Measurements from ENCODE around the gene ACTMAP.

Gene ACTMAP

DNA sequence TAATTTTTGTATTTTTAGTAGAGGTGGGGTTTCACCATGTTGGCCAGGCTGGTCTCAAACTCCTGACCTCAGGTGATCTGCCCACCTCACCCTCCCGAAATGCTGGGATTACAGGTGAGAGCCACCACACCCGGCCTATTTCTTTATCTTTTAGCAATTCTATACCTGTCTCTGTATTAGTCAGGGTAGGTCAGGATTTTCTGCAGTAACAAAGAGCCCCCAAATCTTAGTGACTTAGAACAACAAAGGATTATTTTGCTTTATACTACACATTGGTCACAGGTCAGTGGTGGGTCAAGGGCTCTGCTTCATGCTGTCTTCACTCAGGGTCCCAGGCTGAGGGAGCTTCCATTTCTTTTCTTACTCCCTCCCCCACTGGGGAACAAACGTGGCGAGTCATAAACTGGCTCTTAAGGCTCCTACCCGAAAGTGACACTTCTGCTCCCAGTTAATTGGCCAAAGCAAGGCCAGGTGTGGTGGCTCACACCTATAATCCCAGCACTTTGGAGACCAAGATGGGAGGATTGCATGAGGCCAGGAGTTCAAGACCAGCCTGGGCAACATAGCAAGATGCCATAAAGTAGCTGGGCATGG is 26.5 kb downstream of the ACTMAP start:
- TF ChIP-seq CREB5 (CRISPR knock-in tag; IDR thresholded peaks at IDR 0.05; ENCODE audit: low read depth) (no peak), TOX (CRISPR knock-in tag; IDR thresholded peaks at IDR 0.05; ENCODE audit: borderline replicate concordance) (no peak), SNAI2 (CRISPR knock-in tag; IDR thresholded peaks at IDR 0.05) (no peak), ARNTL (CRISPR knock-in tag; IDR thresholded peaks at IDR 0.05; ENCODE audit: borderline replicate concordance, low read depth) (no peak), OSR1 (CRISPR knock-in tag; IDR thresholded peaks at IDR 0.05) (no peak), ZNF565 (CRISPR knock-in tag; conservative IDR thresholded peaks at IDR 0.05; ENCODE audit: low read depth) (no peak)
- ATAC-seq = no peak

DNA sequence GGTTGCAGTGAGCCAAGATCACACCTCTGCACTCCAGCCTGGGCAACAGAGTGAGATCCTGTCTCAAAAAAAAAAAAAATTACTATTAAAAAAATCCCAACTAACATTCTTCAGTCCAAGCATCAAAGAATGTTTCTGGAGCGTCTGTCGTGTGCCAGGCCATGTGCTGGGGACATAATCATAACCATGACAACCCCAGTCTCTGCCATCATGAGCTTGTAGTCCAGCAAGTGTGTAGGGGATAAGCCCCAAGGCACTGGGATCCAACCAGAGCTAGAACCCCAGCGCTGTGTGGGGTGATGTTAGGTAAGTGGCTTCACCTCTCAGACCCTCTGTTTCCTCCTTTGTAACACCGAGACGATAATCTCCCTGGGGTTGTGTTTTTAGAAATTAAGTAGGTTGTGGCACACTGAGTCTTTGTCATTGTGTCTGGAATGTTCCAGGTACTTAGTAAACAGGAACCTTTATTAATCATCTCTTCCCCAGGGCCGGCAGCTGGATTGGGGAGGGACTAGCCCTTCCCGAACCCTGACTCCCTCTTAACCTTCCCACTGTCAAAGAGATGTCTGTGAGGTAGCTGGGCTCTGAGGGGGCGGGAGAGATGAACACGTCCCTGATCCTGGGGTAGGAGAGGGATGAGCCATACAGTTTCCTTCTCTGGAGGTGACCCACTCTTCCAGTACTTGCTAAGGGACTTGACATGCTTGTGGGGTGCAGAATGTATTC is 28.2 kb downstream of the ACTMAP start:
- no peak for TF ChIP-seq OSR1 (CRISPR knock-in tag; IDR thresholded peaks at IDR 0.05)
- TF ChIP-seq, protein P1, sequence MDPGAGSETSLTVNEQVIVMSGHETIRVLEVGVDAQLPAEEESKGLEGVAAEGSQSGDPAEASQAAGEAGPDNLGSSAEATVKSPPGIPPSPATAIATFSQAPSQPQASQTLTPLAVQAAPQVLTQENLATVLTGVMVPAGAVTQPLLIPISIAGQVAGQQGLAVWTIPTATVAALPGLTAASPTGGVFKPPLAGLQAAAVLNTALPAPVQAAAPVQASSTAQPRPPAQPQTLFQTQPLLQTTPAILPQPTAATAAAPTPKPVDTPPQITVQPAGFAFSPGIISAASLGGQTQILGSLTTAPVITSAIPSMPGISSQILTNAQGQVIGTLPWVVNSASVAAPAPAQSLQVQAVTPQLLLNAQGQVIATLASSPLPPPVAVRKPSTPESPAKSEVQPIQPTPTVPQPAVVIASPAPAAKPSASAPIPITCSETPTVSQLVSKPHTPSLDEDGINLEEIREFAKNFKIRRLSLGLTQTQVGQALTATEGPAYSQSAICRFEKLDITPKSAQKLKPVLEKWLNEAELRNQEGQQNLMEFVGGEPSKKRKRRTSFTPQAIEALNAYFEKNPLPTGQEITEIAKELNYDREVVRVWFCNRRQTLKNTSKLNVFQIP (CRISPR knock-in tag; IDR thresholded peaks at IDR 0.05; ENCODE audit: borderline replicate concordance, low read depth) = no peak
- no peak for TF ChIP-seq ZFP3 (CRISPR knock-in tag; IDR thresholded peaks at IDR 0.05)
- no peak for TF ChIP-seq ZC3H10 (CRISPR knock-in tag; IDR thresholded peaks at IDR 0.05)
- no peak for TF ChIP-seq BACH2 (CRISPR knock-in tag; IDR thresholded peaks at IDR 0.05; ENCODE audit: borderline replicate concordance)
- TF ChIP-seq ISL1 (CRISPR knock-in tag; IDR thresholded peaks at IDR 0.05) = no peak
- ATAC-seq = no peak

GRCh38 chr19:40721140-40721486 is 29.2 kb downstream of the ACTMAP start:
- no peak for ATAC-seq
- no peak for TF ChIP-seq BACH2 (CRISPR knock-in tag; IDR thresholded peaks at IDR 0.05; ENCODE audit: borderline replicate concordance)
- no peak for TF ChIP-seq ARNTL (CRISPR knock-in tag; IDR thresholded peaks at IDR 0.05; ENCODE audit: borderline replicate concordance, low read depth)
- TF ChIP-seq SNAI2 (CRISPR knock-in tag; IDR thresholded peaks at IDR 0.05) = no peak
- TF ChIP-seq, protein P2, sequence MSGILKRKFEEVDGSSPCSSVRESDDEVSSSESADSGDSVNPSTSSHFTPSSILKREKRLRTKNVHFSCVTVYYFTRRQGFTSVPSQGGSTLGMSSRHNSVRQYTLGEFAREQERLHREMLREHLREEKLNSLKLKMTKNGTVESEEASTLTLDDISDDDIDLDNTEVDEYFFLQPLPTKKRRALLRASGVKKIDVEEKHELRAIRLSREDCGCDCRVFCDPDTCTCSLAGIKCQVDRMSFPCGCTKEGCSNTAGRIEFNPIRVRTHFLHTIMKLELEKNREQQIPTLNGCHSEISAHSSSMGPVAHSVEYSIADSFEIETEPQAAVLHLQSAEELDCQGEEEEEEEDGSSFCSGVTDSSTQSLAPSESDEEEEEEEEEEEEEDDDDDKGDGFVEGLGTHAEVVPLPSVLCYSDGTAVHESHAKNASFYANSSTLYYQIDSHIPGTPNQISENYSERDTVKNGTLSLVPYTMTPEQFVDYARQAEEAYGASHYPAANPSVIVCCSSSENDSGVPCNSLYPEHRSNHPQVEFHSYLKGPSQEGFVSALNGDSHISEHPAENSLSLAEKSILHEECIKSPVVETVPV (CRISPR knock-in tag; IDR thresholded peaks at IDR 0.05) = no peak
- TF ChIP-seq ZNF8 (CRISPR knock-in tag; IDR thresholded peaks at IDR 0.05) = no peak
- TF ChIP-seq TOX (CRISPR knock-in tag; IDR thresholded peaks at IDR 0.05; ENCODE audit: borderline replicate concordance) = no peak
- no peak for TF ChIP-seq ZFP3 (CRISPR knock-in tag; IDR thresholded peaks at IDR 0.05)
- TF ChIP-seq CSDC2 (CRISPR knock-in tag; IDR thresholded peaks at IDR 0.05) = no peak
- TF ChIP-seq TCF4 (CRISPR knock-in tag; IDR thresholded peaks at IDR 0.05; ENCODE audit: borderline replicate concordance) = no peak
- TF ChIP-seq GLIS3 (CRISPR knock-in tag; IDR thresholded peaks at IDR 0.05) = no peak
- TF ChIP-seq PPARA (CRISPR knock-in tag; IDR thresholded peaks at IDR 0.05; ENCODE audit: borderline replicate concordance) = no peak
- no peak for TF ChIP-seq CREB5 (CRISPR knock-in tag; IDR thresholded peaks at IDR 0.05; ENCODE audit: low read depth)
- TF ChIP-seq, protein P1 (CRISPR knock-in tag; IDR thresholded peaks at IDR 0.05; ENCODE audit: borderline replicate concordance, low read depth) = no peak
- no peak for TF ChIP-seq ZC3H10 (CRISPR knock-in tag; IDR thresholded peaks at IDR 0.05)
- TF ChIP-seq ZFP30 (CRISPR knock-in tag; IDR thresholded peaks at IDR 0.05) = no peak
- no peak for TF ChIP-seq OSR1 (CRISPR knock-in tag; IDR thresholded peaks at IDR 0.05)

DNA sequence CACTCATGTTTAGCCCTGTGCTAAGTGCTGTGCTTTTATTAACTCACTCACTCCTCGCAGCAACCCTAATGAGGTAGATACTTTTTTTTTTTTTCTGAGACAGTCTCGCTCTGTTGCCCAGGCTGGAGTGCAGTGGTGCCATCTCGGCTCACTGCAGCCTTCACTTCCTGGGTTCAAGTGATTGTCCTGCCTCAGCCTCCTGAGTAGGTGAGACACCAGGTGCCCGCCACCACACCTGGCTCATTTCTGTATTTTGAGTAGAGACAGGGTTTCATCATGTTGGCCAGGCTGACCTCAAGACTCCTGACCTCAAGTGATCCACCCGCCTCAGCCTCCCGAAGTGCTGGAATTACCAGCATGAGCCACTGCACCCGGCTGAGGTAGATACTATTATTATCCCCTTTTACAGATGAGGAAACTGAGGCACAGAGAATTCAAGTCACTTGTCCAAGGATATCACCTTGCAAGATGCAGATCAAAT is 30.8 kb downstream of the ACTMAP start:
- ATAC-seq = no peak
- TF ChIP-seq CREB5 (CRISPR knock-in tag; IDR thresholded peaks at IDR 0.05; ENCODE audit: low read depth) (no peak), OSR1 (CRISPR knock-in tag; IDR thresholded peaks at IDR 0.05) (no peak)

All from SK-N-SH treated with all-trans-retinoic acid at 6 μM for 48 hours (cell line).